Epithelial cell of esophagus (primary cell): ENCODE measurements around the gene ZCCHC9.
"Not testable (repeated sequence)": the region's sequence is repeated elsewhere in the genome, so short reads cannot be mapped to it uniquely, and the experiment has no call there.

Source experiments
- DNase-seq: peaks from one replicate; pipeline ENCODE4 v3.0.0; 2010; ENCODE audit warnings: low read depth
- H3K4me3 ChIP-seq: 2 replicates; pipeline ENCODE4 v1.5.1; 2011; ENCODE audit warnings: mild to moderate bottlenecking, low read length, control low read depth
- TF ChIP-seq, protein P1 (sequence below): IDR thresholded peaks from 2 replicates; pipeline ENCODE4 v1.5.1; 2011; ENCODE audit warnings: low read depth, mild to moderate bottlenecking, low read length, control low read depth, inconsistent platforms; ENCODE audit not compliant: insufficient read depth; ENCODE audit errors: missing control alignments

ZCCHC9 gene

DNA sequence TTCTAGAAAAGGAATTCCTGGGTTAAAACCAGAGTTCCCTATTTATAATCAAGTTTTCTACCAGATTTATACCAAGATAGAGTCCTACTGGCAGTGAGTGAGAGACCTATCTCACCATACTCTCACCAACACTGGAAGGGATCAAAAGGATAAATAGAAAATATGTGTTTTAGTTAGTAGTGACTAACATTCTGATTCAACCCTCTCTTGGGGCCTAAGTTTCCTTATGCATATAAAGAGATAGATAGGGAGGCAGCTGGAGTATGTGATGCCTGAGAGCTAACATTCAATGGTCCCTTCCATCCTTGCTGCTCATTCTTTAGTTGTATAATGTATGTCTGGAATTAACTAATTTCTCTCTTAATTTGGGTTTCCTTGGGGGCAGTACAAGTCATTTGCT, 36.3 kb upstream of the ZCCHC9 start:
- peak; percentile 10 for DNase-seq
- TF ChIP-seq, protein P1, sequence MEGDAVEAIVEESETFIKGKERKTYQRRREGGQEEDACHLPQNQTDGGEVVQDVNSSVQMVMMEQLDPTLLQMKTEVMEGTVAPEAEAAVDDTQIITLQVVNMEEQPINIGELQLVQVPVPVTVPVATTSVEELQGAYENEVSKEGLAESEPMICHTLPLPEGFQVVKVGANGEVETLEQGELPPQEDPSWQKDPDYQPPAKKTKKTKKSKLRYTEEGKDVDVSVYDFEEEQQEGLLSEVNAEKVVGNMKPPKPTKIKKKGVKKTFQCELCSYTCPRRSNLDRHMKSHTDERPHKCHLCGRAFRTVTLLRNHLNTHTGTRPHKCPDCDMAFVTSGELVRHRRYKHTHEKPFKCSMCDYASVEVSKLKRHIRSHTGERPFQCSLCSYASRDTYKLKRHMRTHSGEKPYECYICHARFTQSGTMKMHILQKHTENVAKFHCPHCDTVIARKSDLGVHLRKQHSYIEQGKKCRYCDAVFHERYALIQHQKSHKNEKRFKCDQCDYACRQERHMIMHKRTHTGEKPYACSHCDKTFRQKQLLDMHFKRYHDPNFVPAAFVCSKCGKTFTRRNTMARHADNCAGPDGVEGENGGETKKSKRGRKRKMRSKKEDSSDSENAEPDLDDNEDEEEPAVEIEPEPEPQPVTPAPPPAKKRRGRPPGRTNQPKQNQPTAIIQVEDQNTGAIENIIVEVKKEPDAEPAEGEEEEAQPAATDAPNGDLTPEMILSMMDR = no peak
- H3K4me3 ChIP-seq = no peak overlapping the region

DNA sequence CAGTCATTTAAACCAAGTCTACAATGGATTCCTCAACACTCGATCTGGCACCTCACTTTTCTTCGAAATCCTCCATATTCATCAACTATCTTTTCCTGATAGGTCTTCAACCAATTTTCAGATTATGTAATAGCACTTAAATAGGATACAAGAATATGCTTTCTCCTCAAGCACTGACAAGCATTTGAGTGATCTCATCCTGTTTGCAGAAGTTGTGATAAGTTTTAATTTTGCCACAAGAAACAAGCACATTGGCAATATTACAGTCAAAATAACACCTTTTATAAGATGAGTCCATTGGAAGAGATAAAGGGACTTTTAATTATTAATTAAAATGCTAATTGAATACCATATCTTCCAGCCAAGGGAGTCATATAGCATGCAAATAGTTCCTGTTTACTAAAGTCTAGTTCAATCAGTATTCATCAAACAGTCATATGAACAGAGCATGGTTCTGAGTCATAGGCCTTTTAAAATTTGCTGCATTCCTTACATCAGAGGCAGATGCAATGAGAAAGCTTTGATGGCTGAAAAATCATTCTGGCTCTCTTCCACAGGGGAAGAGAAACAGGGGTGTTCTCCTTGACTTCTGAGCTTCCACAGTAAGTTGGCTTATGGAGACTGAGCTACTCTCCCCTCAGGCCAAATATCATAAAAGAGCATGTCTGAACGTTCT, 32.7 kb upstream of the ZCCHC9 start:
- TF ChIP-seq, protein P1 = no peak
- DNase-seq = peak; percentile 83
- no peak overlapping the region for H3K4me3 ChIP-seq

DNA sequence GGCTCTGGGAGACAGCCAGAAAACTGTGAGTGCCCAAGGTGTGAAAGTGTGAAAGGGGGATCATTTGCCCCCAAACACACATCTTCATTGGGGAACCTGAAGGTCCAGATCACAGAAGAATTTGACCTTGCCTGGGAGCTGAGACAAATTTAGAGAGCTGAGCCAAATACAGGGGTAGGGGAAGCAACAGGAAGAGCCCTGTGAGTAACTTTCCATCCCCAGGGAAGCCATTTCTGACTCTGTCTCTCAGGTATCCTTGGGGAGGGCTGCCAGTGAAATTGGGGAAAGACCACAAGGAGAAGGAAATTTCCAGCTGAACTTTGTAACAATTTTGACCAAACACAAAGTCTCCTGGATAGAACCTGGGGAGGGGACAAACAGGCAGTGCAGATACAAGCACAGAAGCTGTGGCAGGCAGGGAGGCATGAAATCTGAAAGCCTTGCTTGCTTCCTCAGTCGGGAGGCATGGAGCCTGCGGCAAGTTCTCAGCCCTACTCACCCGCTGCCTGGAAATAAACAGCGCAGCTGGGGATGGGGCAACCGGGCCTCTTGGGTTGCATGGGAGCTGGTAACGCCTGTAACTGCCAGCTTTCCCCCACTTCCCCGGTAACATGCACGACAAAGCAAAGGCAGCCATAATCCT, 31.5 kb upstream of the ZCCHC9 start:
- TF ChIP-seq, protein P1 = no peak
- no peak for DNase-seq
- no peak overlapping the region for H3K4me3 ChIP-seq

DNA sequence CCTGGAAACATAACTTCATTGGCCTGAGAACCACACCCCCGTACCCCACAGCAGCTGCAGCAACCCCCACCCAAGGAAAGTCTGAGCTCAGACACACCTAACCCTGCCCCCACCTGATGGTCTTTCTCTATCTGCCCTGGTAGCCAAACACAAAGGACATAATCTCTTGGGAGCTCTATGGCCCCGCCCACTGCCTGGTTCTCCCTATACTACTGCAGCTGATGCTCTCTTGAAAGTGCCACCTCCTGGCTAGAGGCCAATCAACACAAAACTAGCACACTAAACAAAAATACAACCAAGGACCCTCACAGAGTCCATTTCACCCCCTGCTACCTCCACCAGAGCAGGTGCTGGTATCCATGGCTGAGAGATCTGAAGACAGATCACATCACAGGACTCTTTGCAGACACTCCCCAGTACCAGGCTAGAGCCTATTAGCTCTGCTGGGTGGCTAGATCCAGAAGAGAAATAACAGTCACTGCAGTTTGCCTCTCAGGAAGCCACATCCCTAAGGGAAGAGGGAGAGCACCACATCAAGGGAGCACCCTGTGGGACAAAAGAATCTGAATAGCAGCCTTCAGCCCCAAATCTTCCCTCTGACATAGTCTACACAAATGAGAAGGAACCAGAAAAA, 30.9 kb upstream of the ZCCHC9 start:
- not testable (repeated sequence) for DNase-seq, H3K4me3 ChIP-seq

DNA sequence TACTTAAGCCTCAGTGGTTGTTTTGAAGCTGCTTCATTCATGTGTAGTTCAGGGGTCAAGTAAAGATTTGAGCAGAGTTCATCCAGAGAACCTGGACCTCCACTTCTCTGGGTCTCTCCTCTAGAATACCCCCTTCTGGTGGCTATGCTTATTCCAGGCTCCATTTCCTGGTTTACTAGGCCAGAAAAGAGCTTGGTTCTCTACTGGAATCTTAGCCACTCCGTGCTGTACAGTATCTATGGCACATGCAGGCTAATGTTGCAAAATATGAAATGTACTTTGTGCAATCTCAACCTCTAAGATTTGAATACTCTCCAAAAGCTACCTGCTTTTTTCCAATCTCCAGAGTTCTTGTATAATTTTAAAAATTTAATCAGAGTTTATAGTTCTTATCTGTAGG, 17.4 kb upstream of the ZCCHC9 start:
- TF ChIP-seq, protein P1 = no peak
- no peak overlapping the region for H3K4me3 ChIP-seq
- DNase-seq = peak; percentile 6

DNA sequence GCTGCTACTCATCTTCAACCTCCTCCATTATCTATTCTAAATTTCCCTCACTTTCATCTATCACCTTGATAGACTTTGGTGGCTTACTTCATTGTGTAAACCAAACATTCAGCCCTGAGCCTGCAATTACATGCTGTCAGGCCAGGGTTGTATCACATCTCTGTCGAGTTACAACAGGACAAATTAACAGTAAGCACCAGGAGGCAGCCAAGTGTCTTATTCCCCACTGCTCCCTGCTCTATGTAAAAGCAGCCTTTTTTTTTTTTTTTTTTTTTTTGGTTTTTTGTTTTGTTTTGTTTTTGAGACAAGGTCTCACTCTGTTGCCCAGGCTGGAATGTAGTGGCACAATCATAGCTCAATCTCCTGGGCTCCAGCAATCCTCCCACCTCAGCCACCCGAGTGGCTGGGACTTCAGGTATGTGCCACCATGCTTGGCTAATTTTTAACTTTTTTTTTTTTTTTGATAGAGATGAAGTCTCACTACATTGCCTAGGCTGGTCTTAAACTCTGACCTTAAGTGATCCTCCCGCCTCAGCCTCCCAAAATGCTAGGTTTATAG, 15.2 kb upstream of the ZCCHC9 start:
- peak; percentile 51 for DNase-seq
- H3K4me3 ChIP-seq = no peak overlapping the region
- TF ChIP-seq, protein P1 = peak; percentile 14

DNA sequence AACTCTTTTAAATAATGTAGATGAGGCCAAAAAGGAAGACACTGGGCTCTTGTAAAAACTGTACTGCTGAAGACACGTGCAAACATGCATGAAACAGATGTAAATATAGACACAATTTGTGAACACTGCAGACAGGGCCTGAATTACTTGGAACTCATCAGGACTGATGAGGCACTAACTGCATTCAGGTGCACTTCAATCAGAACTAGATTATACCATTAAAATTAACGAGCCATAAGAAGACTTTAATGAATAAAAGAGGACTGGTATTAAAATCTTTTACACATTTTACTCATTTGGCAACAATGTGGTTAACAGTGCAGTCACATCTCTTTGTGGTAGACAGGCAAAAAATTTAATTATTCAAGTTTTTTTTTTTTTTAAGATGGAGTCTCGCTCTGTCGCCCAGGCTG, 13.4 kb upstream of the ZCCHC9 start:
- no peak overlapping the region for H3K4me3 ChIP-seq
- TF ChIP-seq, protein P1 = no peak
- no peak for DNase-seq
